Right lobe of liver (tissue), 6 donors: ENCODE measurements around the gene PCED1A. TPM values are rescaled to one million over a fixed set of nuclear protein-coding genes. Genes with fewer than 3 reads are reported as not detected.

Source experiments
- ATAC-seq, 4 donors: fragments of 200-7000 bp; cut with Tn5 transposase; one replicate each; pipeline ENCODE4 v1.9.1; 2020; ENCODE audit warnings: mild to moderate bottlenecking in 4 of 4, moderate library complexity in 4 of 4
- DNase-seq, 3 donors: peaks; one replicate each; pipeline ENCODE4 v3.0.0-alpha.2; 2020
- H3K27ac ChIP-seq, 3 donors: fragments of 200-600 bp; one replicate each; pipeline ENCODE4 v1.8.0; 2022
- H3K27me3 ChIP-seq, 2 donors: fragments of 200-600 bp; one replicate each; pipeline ENCODE4 v1.8.0; 2022
- H3K36me3 ChIP-seq, 4 donors: fragments of 200-600 bp; sonication (generic) in 1 of 4; one replicate each; pipeline versions ENCODE4 v1.5.1 to v1.8.0; 2017 to 2022; ENCODE audit warnings: control low read depth in 1 of 4
- H3K4me1 ChIP-seq, 4 donors: fragments of 200-600 bp; sonication (generic) in 1 of 4; one replicate each; pipeline versions ENCODE4 v1.5.1 to v1.8.0; 2017 to 2022; ENCODE audit warnings: control low read depth in 1 of 4
- H3K4me3 ChIP-seq, 3 donors: fragments of 200-600 bp; one replicate each; pipeline ENCODE4 v1.8.0; 2022
- H3K9me3 ChIP-seq, 4 donors: fragments of 200-600 bp; sonication (generic) in 1 of 4; one replicate each; pipeline versions ENCODE4 v1.5.1 to v1.8.0; 2017 to 2022; ENCODE audit warnings: control low read depth in 1 of 4
- CTCF ChIP-seq, 4 donors: fragments of 200-600 bp in 3 of 4; fragments of 450-650 bp in 1 of 4; IDR thresholded peaks; one replicate each; pipeline versions ENCODE4 v1.5.1 to v1.8.0; 2016 to 2022; ENCODE audit warnings: antibody characterized with exemption in 4 of 4, mild to moderate bottlenecking in 2 of 4
- POLR2A ChIP-seq: fragments of 450-650 bp; IDR thresholded peaks from one replicate; pipeline ENCODE4 v1.6.1; 2017; ENCODE audit warnings: antibody characterized with exemption, mild to moderate bottlenecking
- WGBS: methylation state at CpG from one replicate; pipeline ENCODE4 v1.1.6; 2018; ENCODE audit warnings: low coverage, low lambda C conversion rate; ENCODE audit not compliant: insufficient coverage; ENCODE audit errors: missing lambda C conversion rate; 5-methylcytosine and 5-hydroxymethylcytosine counted together
- intact Hi-C, 2 donors: fragments of 100-400 bp; cut with DNase I; formaldehyde crosslinking; loops; one replicate each; pipeline versions ENCODE4 v1.11.2 to v1.14.1; 2022
- total RNA-seq, 6 experiments: library from RNA; depleted of rRNA in 2 of 6; stranded (reverse); fragments of >200 nt in 2 of 6; fragmentation: NEBNext Ultra II Directional in 3 of 6; extraction: Animal tissue kit (Norgen Biotek cat#: 25700) in 3 of 6; gene quantifications; one replicate each; pipeline versions ENCODE4 v1.1.0 to v1.2.4, GENCODE V29; 2016 to 2023
- donor health status: DM: no; HTN: yes; CAD: no.
- donor health status: DM: no; HTN: no; CAD: no.
- donor health status: DM: no; HTN: no; CAD: no.
- donor health status: DM: no; HTN: yes; CAD: no.
- donor health status: DM: no; HTN: yes; CAD: no.

The PCED1A gene
- total RNA-seq, 6 experiments from 2014 or later = 9.6 to 22.2 (median 18.6) TPM

GRCh38 chr20:2873010-2873746 is 32.7 kb upstream of the PCED1A start, which contains the start of gene PTPRA:
TSS of gene PTPRA (plus strand) at chr20:2873481. CDS start at chr20:2964278, 90,797 bp downstream.
- intact Hi-C loops = no loop called here
- H3K9me3 ChIP-seq = no peaks in the 10 kb centered on the region
- ATAC-seq (peak; percentile 94 to 98 (median 96)), DNase-seq (peak; percentile 94 to 96 (median 96))
- H3K36me3 ChIP-seq = no peaks in the 10 kb centered on the region
- peak within 1 kb of the TSS; percentile 93 to 96 (median 96) for H3K4me3 ChIP-seq
- H3K27ac ChIP-seq = peak within 1 kb of the TSS; percentile 53 to 81 (median 59)
- no peaks in the 10 kb centered on the region for H3K27me3 ChIP-seq
- TF ChIP-seq CTCF (IDR thresholded peaks at IDR 0.05) (no peak), POLR2A (peak; percentile 90)
- H3K4me1 ChIP-seq = peaks cover 0 to 18% (median 0%) of the 10 kb centered on the region in 4 donors
- WGBS = 0% methylated on average over 5 of the region's 83 CpGs

- Histone ChIP-seq H3K4me1 (peaks cover 0 to 18% (median 0%) of the 10 kb centered on the region in 4 donors), H3K27ac (peak overlapping the region in 1 of 3 donors; percentile 81), H3K27me3 (no peaks in the 10 kb centered on the region), H3K9me3 (no peaks in the 10 kb centered on the region), H3K4me3 (peak overlapping the region; percentile 93 to 96 (median 96)), H3K36me3 (no peaks in the 10 kb centered on the region)
- peak; percentile 3 to 36 (median 28) for TF ChIP-seq CTCF (IDR thresholded peaks at IDR 0.05)
- no peak for TF ChIP-seq POLR2A
- intact Hi-C loops = no loop called here
- DNase-seq (peak; percentile 67 to 70 (median 69)), ATAC-seq (peak; percentile 53 to 65 (median 61))
- WGBS = 0% methylated on average over 13 of the region's 49 CpGs
Observed at GRCh38 chr20:2872459-2873009, 32.1 kb upstream of the PCED1A start.

GRCh38 chr20:2871661-2872458 is 31.4 kb upstream of the PCED1A start:
- Histone ChIP-seq H3K27ac (peak overlapping the region in 1 of 3 donors; percentile 81), H3K9me3 (no peaks in the 10 kb centered on the region), H3K36me3 (no peaks in the 10 kb centered on the region), H3K4me1 (peaks cover 0 to 18% (median 0%) of the 10 kb centered on the region in 4 donors), H3K4me3 (peak overlapping the region; percentile 93 to 96 (median 96)), H3K27me3 (no peaks in the 10 kb centered on the region)
- intact Hi-C loops = no loop called here
- WGBS = 26% methylated on average over 17 of the region's 34 CpGs
- TF ChIP-seq CTCF (IDR thresholded peaks at IDR 0.05) (no peak), POLR2A (no peak)
- DNase-seq (peak in 1 of 3 donors; percentile 61), ATAC-seq (peak; percentile 1 to 21 (median 12))

GRCh38 chr20:2871111-2871465 is 30.6 kb upstream of the PCED1A start:
- DNase-seq (no peak), ATAC-seq (no peak)
- H3K36me3 ChIP-seq = no peaks in the 10 kb centered on the region
- whole genome bisulfite sequencing = 40% methylated on average over 2 of the region's 2 CpGs
- TF ChIP-seq POLR2A (no peak), CTCF (IDR thresholded peaks at IDR 0.05) (no peak)
- no peak overlapping the region for H3K27ac ChIP-seq
- H3K27me3 ChIP-seq = no peaks in the 10 kb centered on the region
- intact Hi-C loops = no loop called here
- H3K9me3 ChIP-seq = no peaks in the 10 kb centered on the region
- H3K4me3 ChIP-seq = no peak overlapping the region
- peaks cover 0 to 18% (median 0%) of the 10 kb centered on the region in 4 donors for H3K4me1 ChIP-seq
